PC-9 (cell line): ENCODE measurements around the gene GRID2.

Experiments
- CTCF ChIP-seq: fragments of 200-600 bp; sonication (generic); conservative IDR thresholded peaks from 2 replicates; pipeline ENCODE4 v1.6.1; 2017; ENCODE audit warnings: mixed run types, antibody characterized with exemption, mild to moderate bottlenecking, moderate library complexity
- EZH2 ChIP-seq: fragments of 200-600 bp; sonication (generic); IDR thresholded peaks from 2 replicates; pipeline ENCODE4 v1.8.0; 2017; ENCODE audit warnings: antibody characterized with exemption, low read depth

- no peak for TF ChIP-seq EZH2
- TF ChIP-seq CTCF: no peak
Measured at GRCh38 chr4:93030670-93031069, 726.9 kb downstream of the GRID2 start.
